H9 (cell line): Measurements from ENCODE around the gene NACC2. TPM values are rescaled to one million over a fixed set of nuclear protein-coding genes. Genes with fewer than 3 reads are reported as not detected.

Experiments used
- DNase-seq: peaks from one replicate; pipeline ENCODE4 v3.0.0-alpha.2; 2017
- H2AFZ ChIP-seq: one replicate; pipeline ENCODE4 v1.6.1; 2013; ENCODE audit warnings: mild to moderate bottlenecking, low read length, control low read depth, moderate library complexity
- H2AK5ac ChIP-seq: 2 replicates; pipeline ENCODE4 v1.6.1; 2013; ENCODE audit warnings: low read length, control low read depth, mixed read lengths; ENCODE audit not compliant: insufficient read length
- H2BK120ac ChIP-seq: one replicate; pipeline ENCODE4 v1.6.1; 2013; ENCODE audit warnings: low read depth, mild to moderate bottlenecking, low read length, control low read depth, inconsistent platforms; ENCODE audit not compliant: poor library complexity, severe bottlenecking
- H2BK12ac ChIP-seq: 2 replicates; pipeline ENCODE4 v1.6.1; 2013; ENCODE audit warnings: low read length, control low read depth, mixed read lengths, low read depth; ENCODE audit not compliant: insufficient read length
- H2BK15ac ChIP-seq: 2 replicates; pipeline ENCODE4 v1.6.1; 2013; ENCODE audit warnings: low read depth, low read length, control low read depth
- H2BK20ac ChIP-seq: one replicate; pipeline ENCODE4 v1.6.1; 2013; ENCODE audit warnings: low read depth, mild to moderate bottlenecking, low read length, control low read depth, inconsistent platforms; ENCODE audit not compliant: poor library complexity, severe bottlenecking
- H2BK5ac ChIP-seq: 2 replicates; pipeline ENCODE4 v1.6.1; 2013; ENCODE audit warnings: low read length, control low read depth, mixed read lengths; ENCODE audit not compliant: insufficient read length
- H3K14ac ChIP-seq: 2 replicates; pipeline ENCODE4 v1.6.1; 2013; ENCODE audit warnings: low read length, control low read depth; ENCODE audit not compliant: insufficient read depth
- H3K18ac ChIP-seq: 2 replicates; pipeline ENCODE4 v1.6.1; 2013; ENCODE audit warnings: low read depth, mild to moderate bottlenecking, mixed read lengths, low read length, control low read depth; ENCODE audit not compliant: insufficient read length
- H3K23ac ChIP-seq: 2 replicates; pipeline ENCODE4 v1.6.1; 2013; ENCODE audit warnings: low read length, control low read depth, mixed read lengths, low read depth; ENCODE audit not compliant: insufficient read length
- H3K23me2 ChIP-seq: 2 replicates; pipeline ENCODE4 v1.6.1; 2013; ENCODE audit warnings: low read depth, mild to moderate bottlenecking, mixed read lengths, low read length, control low read depth; ENCODE audit not compliant: insufficient read length, poor library complexity, severe bottlenecking
- H3K27ac ChIP-seq: 2 replicates; pipeline ENCODE4 v1.5.1; 2013; ENCODE audit warnings: low read length, control low read depth, mixed read lengths, low read depth; ENCODE audit not compliant: insufficient read length
- H3K27me3 ChIP-seq: 2 replicates; pipeline ENCODE4 v1.6.1; 2013; ENCODE audit warnings: low read length, control low read depth, inconsistent platforms; ENCODE audit not compliant: insufficient read depth
- H3K4ac ChIP-seq: 2 replicates; pipeline ENCODE4 v1.6.1; 2013; ENCODE audit warnings: low read depth, mild to moderate bottlenecking, control low read depth, inconsistent platforms, low read length, moderate library complexity
- H3K4me1 ChIP-seq: 2 replicates; pipeline ENCODE4 v1.6.1; 2013; ENCODE audit warnings: low read length, control low read depth, inconsistent platforms; ENCODE audit not compliant: insufficient read depth
- H3K4me2 ChIP-seq: 2 replicates; pipeline ENCODE4 v1.6.1; 2013; ENCODE audit warnings: low read length, control low read depth, mixed read lengths; ENCODE audit not compliant: insufficient read length, insufficient read depth
- H3K56ac ChIP-seq: 2 replicates; pipeline ENCODE4 v1.6.1; 2013; ENCODE audit warnings: low read depth, mild to moderate bottlenecking, mixed read lengths, low read length, control low read depth; ENCODE audit not compliant: insufficient read length
- H3K79me1 ChIP-seq: 2 replicates; pipeline ENCODE4 v1.6.1; 2013; ENCODE audit warnings: low read depth, mild to moderate bottlenecking, moderate library complexity, low read length, control low read depth, inconsistent platforms; ENCODE audit not compliant: insufficient read depth, poor library complexity, severe bottlenecking
- H3K79me2 ChIP-seq: 2 replicates; pipeline ENCODE4 v1.6.1; 2013; ENCODE audit warnings: low read length, control low read depth, inconsistent platforms; ENCODE audit not compliant: insufficient read depth
- H3K9ac ChIP-seq: 2 replicates; pipeline ENCODE4 v1.6.1; 2013; ENCODE audit warnings: low read length, control low read depth, mixed read lengths; ENCODE audit not compliant: insufficient read length; ENCODE audit errors: extremely low read depth
- H3K9me3 ChIP-seq: one replicate; pipeline ENCODE4 v1.6.1; 2013; ENCODE audit warnings: low read depth, low read length, inconsistent platforms; ENCODE audit not compliant: control insufficient read depth
- H3T11ph ChIP-seq: one replicate; pipeline ENCODE4 v1.6.1; 2013; ENCODE audit warnings: mild to moderate bottlenecking, low read length, control low read depth, inconsistent platforms
- H4K20me1 ChIP-seq: one replicate; pipeline ENCODE4 v1.6.1; 2013; ENCODE audit not compliant: control insufficient read depth, insufficient read length, insufficient read depth
- H4K5ac ChIP-seq: 2 replicates; pipeline ENCODE4 v1.6.1; 2013; ENCODE audit warnings: low read depth, mild to moderate bottlenecking, mixed read lengths, low read length, control low read depth; ENCODE audit not compliant: insufficient read length
- H4K8ac ChIP-seq: replicated peaks from 2 replicates; pipeline ENCODE4 v1.6.1; 2013; ENCODE audit warnings: low read length, control low read depth, mixed read lengths, low read depth; ENCODE audit not compliant: insufficient read length
- H4K91ac ChIP-seq: 2 replicates; pipeline ENCODE4 v1.6.1; 2013; ENCODE audit warnings: low read depth, mild to moderate bottlenecking, moderate library complexity, mixed read lengths, low read length, control low read depth; ENCODE audit not compliant: insufficient read length
- H3K27ac Mint-ChIP-seq, 3 experiments: 2 replicates in 2 of 3; 3 replicates in 1 of 3; pipeline ENCODE4 v1.8.0; 2020 to 2021; ENCODE audit warnings: mixed read lengths in 3 of 3, mild to moderate bottlenecking in 1 of 3, moderate library complexity in 1 of 3
- H3K27me3 Mint-ChIP-seq: 2 replicates; pipeline ENCODE4 v1.8.0; 2021; ENCODE audit warnings: low read depth, mild to moderate bottlenecking, moderate library complexity, mixed read lengths
- H3K36me3 Mint-ChIP-seq, 3 experiments: 2 replicates in 2 of 3; 3 replicates in 1 of 3; pipeline ENCODE4 v1.8.0; 2020 to 2021; ENCODE audit warnings: low read depth in 3 of 3, mixed read lengths in 3 of 3; ENCODE audit not compliant: insufficient read depth in 1 of 3
- H3K4me1 Mint-ChIP-seq, 2 experiments: 2 replicates each; pipeline ENCODE4 v1.8.0; 2020; ENCODE audit warnings: mixed read lengths in 2 of 2
- H3K4me3 Mint-ChIP-seq, 2 experiments: 2 replicates in 1 of 2; 3 replicates in 1 of 2; pipeline ENCODE4 v1.8.0; 2020 to 2021; ENCODE audit warnings: mild to moderate bottlenecking in 2 of 2, mixed read lengths in 2 of 2, moderate library complexity in 1 of 2
- H3K9me3 Mint-ChIP-seq, 2 experiments: 2 replicates in 1 of 2; 3 replicates in 1 of 2; pipeline ENCODE4 v1.8.0; 2020; ENCODE audit warnings: mild to moderate bottlenecking in 2 of 2, mixed read lengths in 2 of 2, moderate library complexity in 1 of 2
- CTCF ChIP-seq: fragments of 200-600 bp; sonication (generic); conservative IDR thresholded peaks from 3 replicates; pipeline ENCODE4 v1.8.0; 2021; ENCODE audit warnings: antibody characterized with exemption, mild to moderate bottlenecking
- WGBS: extraction: QIAGEN DNeasy Blood & Tissue Kit; methylation state at CpG from one replicate; pipeline ENCODE4 v1.1.7; 2013; ENCODE audit warnings: missing lambda C conversion rate, low lambda C conversion rate, mixed read lengths; ENCODE audit not compliant: insufficient read length; ENCODE audit errors: extremely low coverage; 5-methylcytosine and 5-hydroxymethylcytosine counted together
- total RNA-seq: library from RNA; stranded (reverse); gene quantifications from 2 replicates; pipeline ENCODE4 v1.2.1, GENCODE V29; 2021

The NACC2 gene
- total RNA-seq, 1 experiment from 2014 or later: 11.5 TPM

DNA sequence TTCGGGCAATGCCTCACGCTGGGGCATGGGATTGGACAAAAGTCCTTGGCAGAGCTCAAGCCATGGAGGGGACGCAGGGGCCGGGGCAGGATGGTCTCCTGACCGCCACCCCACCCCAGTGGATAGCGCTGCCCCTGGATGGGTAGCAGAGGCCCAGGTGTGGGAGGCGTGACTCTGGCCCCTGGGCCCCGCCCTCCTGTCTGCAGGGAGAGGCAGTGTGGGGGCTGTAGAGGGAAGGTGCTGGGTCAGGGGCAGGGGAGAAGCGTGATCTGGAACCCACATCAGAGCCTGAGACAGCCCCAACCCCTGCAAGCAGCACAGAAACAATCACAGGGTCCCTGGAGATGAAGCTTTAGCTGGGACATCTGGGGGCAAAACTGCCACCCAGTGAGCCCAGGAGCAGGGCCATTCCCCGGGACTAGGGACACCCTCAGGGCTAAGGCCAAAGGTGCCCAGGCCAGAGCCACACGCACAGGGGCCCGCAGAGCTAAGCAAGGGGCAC is 36.2 kb downstream of the NACC2 start:
- Histone ChIP-seq H3K79me1 (no peaks in the 10 kb centered on the region), H2BK20ac (no peak overlapping the region), H4K20me1 (no peaks in the 10 kb centered on the region), H3K27me3 (no peaks in the 10 kb centered on the region), H3K79me2 (no peaks in the 10 kb centered on the region), H2AFZ (no peak overlapping the region), H3T11ph (no peak overlapping the region), H3K23me2 (no peaks in the 10 kb centered on the region), H2BK5ac (no peak overlapping the region), H4K8ac (no peak overlapping the region), H3K4ac (no peak overlapping the region), H3K18ac (no peak overlapping the region), H3K9me3 (no peaks in the 10 kb centered on the region), H2AK5ac (no peak overlapping the region), H3K14ac (peak overlapping the region; percentile 23; the same call in 1 of the 2 replicates), H3K56ac (no peak overlapping the region), H3K4me1 (no peaks in the 10 kb centered on the region), H3K9ac (no peak overlapping the region), H4K5ac (no peak overlapping the region), H3K27ac (no peak overlapping the region), H4K91ac (no peak overlapping the region), H2BK12ac (no peak overlapping the region), H3K23ac (no peak overlapping the region), H2BK15ac (no peak overlapping the region), H3K4me2 (no peak overlapping the region), H2BK120ac (no peak overlapping the region)
- H3K27ac Mint-ChIP-seq: no peak overlapping the region
- WGBS: no CpG with 5 or more reads among the region's 12 CpGs
- no peaks in the 10 kb centered on the region for H3K9me3 Mint-ChIP-seq
- H3K27me3 Mint-ChIP-seq: no peaks in the 10 kb centered on the region
- no peak for DNase-seq
- H3K36me3 Mint-ChIP-seq: no peaks in the 10 kb centered on the region; a peak in 1 of 7 replicates
- peaks cover 22 to 30% of the 10 kb centered on the region in 2 experiments for H3K4me1 Mint-ChIP-seq
- no peak overlapping the region for H3K4me3 Mint-ChIP-seq
- no peak for TF ChIP-seq CTCF
